Smooth muscle cell (in vitro differentiated cells): ENCODE results near the gene CD300H. TPM values are rescaled to one million over a fixed set of nuclear protein-coding genes. Genes with fewer than 3 reads are reported as not detected.

Experiments
- DNase-seq: peaks from one replicate; lab custom pipeline; 2025; ENCODE audit not compliant: unreplicated experiment; lab: John Stamatoyannopoulos, UW
- H2AFZ ChIP-seq: fragments of 200-600 bp; sonication (generic); 2 replicates; pipeline ENCODE4 v1.6.0; 2016; ENCODE audit warnings: antibody characterized with exemption, low read depth, mild to moderate bottlenecking
- H3F3A ChIP-seq: fragments of 200-600 bp; sonication (generic); 2 replicates; pipeline ENCODE4 v1.6.0; 2017; ENCODE audit warnings: antibody characterized with exemption, low read depth
- H3K27ac ChIP-seq: fragments of 200-600 bp; sonication (generic); 2 replicates; pipeline ENCODE4 v1.5.1; 2016; ENCODE audit warnings: low read depth, mild to moderate bottlenecking
- H3K27me3 ChIP-seq: fragments of 200-600 bp; sonication (generic); 2 replicates; pipeline ENCODE4 v1.6.1; 2016; ENCODE audit warnings: low read depth, mild to moderate bottlenecking
- H3K36me3 ChIP-seq: fragments of 200-600 bp; sonication (generic); 2 replicates; pipeline ENCODE4 v1.5.1; 2016; ENCODE audit warnings: low read depth
- H3K4me1 ChIP-seq: fragments of 200-600 bp; sonication (generic); 2 replicates; pipeline ENCODE4 v1.5.1; 2016; ENCODE audit warnings: low read depth
- H3K4me2 ChIP-seq: fragments of 200-600 bp; sonication (generic); 2 replicates; pipeline ENCODE4 v1.6.0; 2016; ENCODE audit warnings: mild to moderate bottlenecking
- H3K4me3 ChIP-seq: fragments of 200-600 bp; sonication (generic); 2 replicates; pipeline ENCODE4 v1.5.1; 2016; ENCODE audit warnings: mild to moderate bottlenecking
- H3K79me2 ChIP-seq: fragments of 200-600 bp; sonication (generic); 2 replicates; pipeline ENCODE4 v1.6.0; 2016; ENCODE audit warnings: low read depth, mild to moderate bottlenecking
- H3K9ac ChIP-seq: fragments of 200-600 bp; sonication (generic); 2 replicates; pipeline ENCODE4 v1.6.0; 2016; ENCODE audit warnings: low read depth
- H3K9me3 ChIP-seq: fragments of 200-600 bp; sonication (generic); replicated peaks from 2 replicates; pipeline ENCODE4 v1.5.1; 2016; ENCODE audit warnings: low read depth
- H4K20me1 ChIP-seq: fragments of 200-600 bp; sonication (generic); 2 replicates; pipeline ENCODE4 v1.6.0; 2016; ENCODE audit warnings: low read depth
- CTCF ChIP-seq: fragments of 200-600 bp; sonication (generic); IDR thresholded peaks from 2 replicates; pipeline ENCODE4 v1.5.1; 2017; ENCODE audit warnings: borderline replicate concordance, mild to moderate bottlenecking, antibody characterized with exemption; ENCODE audit not compliant: insufficient read depth, poor library complexity, severe bottlenecking
- WGBS: methylation state at CpG from one replicate; pipeline ENCODE4 v1.1.7; 2016; ENCODE audit warnings: low lambda C conversion rate; 5-methylcytosine and 5-hydroxymethylcytosine counted together
- polyA plus RNA-seq: library from polyadenylated mRNA; unstranded; fragments of >200 nt; fragmentation: Nextera tagmentation; extraction: Ambion mirVana; gene quantifications from 2 replicates; pipeline ENCODE4 v1.2.1, GENCODE V29; 2016
- total RNA-seq: library from RNA; depleted of rRNA; stranded (reverse); fragments of >200 nt; gene quantifications from 2 replicates; pipeline ENCODE4 v1.2.3, GENCODE V29; 2014

Gene CD300H
- total and polyA plus RNA-seq, 2 experiments from 2014 or later, result 0.65 TPM; not detected in 1

GRCh38 chr17:74555427-74555940 lies 11.8 kb downstream of the CD300H start:
- Histone ChIP-seq H3K9ac (no peak overlapping the region), H3K79me2 (no peaks in the 10 kb centered on the region), H3K27ac (no peak overlapping the region), H3F3A (no peaks in the 10 kb centered on the region), H3K4me3 (no peak overlapping the region), H3K36me3 (no peaks in the 10 kb centered on the region), H3K9me3 (no peaks in the 10 kb centered on the region), H3K4me1 (no peaks in the 10 kb centered on the region), H2AFZ (no peak overlapping the region), H3K27me3 (peaks cover 6% of the 10 kb centered on the region), H3K4me2 (no peak overlapping the region), H4K20me1 (no peaks in the 10 kb centered on the region)
- WGBS, result 74% methylated on average over 7 of the region's 7 CpGs
- no peak for DNase-seq
- TF ChIP-seq CTCF, result no peak

GRCh38 chr17:74554909-74555308 lies 12.4 kb downstream of the CD300H start:
- Histone ChIP-seq H3K4me2 (no peak overlapping the region), H4K20me1 (no peaks in the 10 kb centered on the region), H3K79me2 (no peaks in the 10 kb centered on the region), H3K4me1 (no peaks in the 10 kb centered on the region), H3K4me3 (no peak overlapping the region), H3K27ac (no peak overlapping the region), H2AFZ (no peak overlapping the region), H3F3A (no peaks in the 10 kb centered on the region), H3K27me3 (peaks cover 6% of the 10 kb centered on the region), H3K9ac (no peak overlapping the region), H3K9me3 (no peaks in the 10 kb centered on the region), H3K36me3 (no peaks in the 10 kb centered on the region)
- WGBS, result 89% methylated on average over 6 of the region's 6 CpGs
- no peak for DNase-seq
- TF ChIP-seq CTCF, result no peak

- Histone ChIP-seq H3K4me1 (no peaks in the 10 kb centered on the region), H3K4me2 (no peak overlapping the region), H3K4me3 (no peak overlapping the region), H4K20me1 (no peaks in the 10 kb centered on the region), H3K79me2 (no peaks in the 10 kb centered on the region), H3K27ac (no peak overlapping the region), H3F3A (no peaks in the 10 kb centered on the region), H3K27me3 (peaks cover 6% of the 10 kb centered on the region), H3K9me3 (no peaks in the 10 kb centered on the region), H2AFZ (no peak overlapping the region), H3K9ac (no peak overlapping the region), H3K36me3 (no peaks in the 10 kb centered on the region)
- DNase-seq, result no peak
- WGBS, result 68% methylated on average over 7 of the region's 7 CpGs
- no peak for TF ChIP-seq CTCF
Measured at GRCh38 chr17:74552037-74552436, 15.3 kb downstream of the CD300H start.

- Histone ChIP-seq H3K36me3 (no peaks in the 10 kb centered on the region), H2AFZ (no peak overlapping the region), H3K9ac (no peak overlapping the region), H3K4me2 (no peak overlapping the region), H3K27ac (no peak overlapping the region), H3K27me3 (peaks cover 6% of the 10 kb centered on the region), H3K4me1 (no peaks in the 10 kb centered on the region), H3K79me2 (no peaks in the 10 kb centered on the region), H3K4me3 (no peak overlapping the region), H3F3A (no peaks in the 10 kb centered on the region), H3K9me3 (no peaks in the 10 kb centered on the region), H4K20me1 (no peaks in the 10 kb centered on the region)
- no peak for TF ChIP-seq CTCF
- DNase-seq, result no peak
- 92% methylated on average over 13 of the region's 15 CpGs for WGBS
Measured at GRCh38 chr17:74550602-74551001, 16.7 kb downstream of the CD300H start.
